NCI-H2107 treated with DMSO at 0.1 percent for 48 hours (cell line): Measurements from ENCODE around the gene KCNIP2.
"Not testable (repeated sequence)": the region's sequence is repeated elsewhere in the genome, so short reads cannot be mapped to it uniquely, and the experiment has no call there.

Experiments
- DNase-seq: peaks from one replicate; lab custom pipeline; 2025; ENCODE audit not compliant: unreplicated experiment; lab: John Stamatoyannopoulos, UW

The KCNIP2 gene

GRCh38 chr10:101829561-101830315, 13.9 kb downstream of the KCNIP2 start:
- no peak for DNase-seq

GRCh38 chr10:101828766-101829551, 14.6 kb downstream of the KCNIP2 start:
- no peak for DNase-seq

GRCh38 chr10:101827919-101828600, 15.5 kb downstream of the KCNIP2 start:
- no peak for DNase-seq

- DNase-seq = no peak
These were observed 16.7 kb downstream of the KCNIP2 start for GRCh38 chr10:101826852-101827434.

- DNase-seq = no peak
These were observed 18.9 kb downstream of the KCNIP2 start for GRCh38 chr10:101824736-101825135.

- DNase-seq = no peak
These were observed 24.5 kb downstream of the KCNIP2 start for GRCh38 chr10:101818872-101819633.

- DNase-seq = peak; percentile 95
These were observed 25.3 kb downstream of the KCNIP2 start, which contains the start of gene OGA for GRCh38 chr10:101818119-101818871. Gene OGA (minus strand): TSS chr10:101818444. CDS start chr10:101818022, 422 bp downstream.

GRCh38 chr10:101817337-101818118, 26.1 kb downstream of the KCNIP2 start:
- peak; percentile 8 for DNase-seq

- DNase-seq = no peak
These were observed 26.7 kb downstream of the KCNIP2 start for GRCh38 chr10:101816913-101817336.

- no peak for DNase-seq
These were observed 27.2 kb downstream of the KCNIP2 start for GRCh38 chr10:101816376-101816775.

- no peak for DNase-seq
These were observed 29.0 kb downstream of the KCNIP2 start for GRCh38 chr10:101814466-101815071.

- DNase-seq = no peak
These were observed 31.0 kb downstream of the KCNIP2 start for GRCh38 chr10:101812606-101813005.

GRCh38 chr10:101807158-101807557, 36.4 kb downstream of the KCNIP2 start:
- no peak for DNase-seq

- DNase-seq = no peak
These were observed 40.1 kb downstream of the KCNIP2 start for GRCh38 chr10:101803511-101803910.

- DNase-seq = no peak
These were observed 46.1 kb downstream of the KCNIP2 start for GRCh38 chr10:101797403-101798059.

GRCh38 chr10:101793526-101793925, 50.1 kb downstream of the KCNIP2 start:
- DNase-seq = no peak

GRCh38 chr10:101789686-101790085, 53.9 kb downstream of the KCNIP2 start:
- no peak for DNase-seq

GRCh38 chr10:101789231-101789630, 54.4 kb downstream of the KCNIP2 start:
- DNase-seq = not testable (repeated sequence)
